ENCODE data around the gene PCYT1B. TPM values are rescaled to one million over a fixed set of nuclear protein-coding genes. Genes with fewer than 3 reads are reported as not detected.

Gene PCYT1B
- total RNA-seq, 4 donors from 2014 or later = 5.8 to 11.7 (median 9.5) TPM

- Histone ChIP-seq H3K27ac (replicated peaks in 1 of 4) (peak overlapping the region; percentile 44 to 72 (median 60)), H3K27me3 (no peaks in the 10 kb centered on the region), H3K9me3 (no peaks in the 10 kb centered on the region), H3K36me3 (no peaks in the 10 kb centered on the region), H3K4me3 (no peak overlapping the region), H3K4me1 (peaks cover 0 to 22% (median 4%) of the 10 kb centered on the region in 4 donors)
- intact Hi-C loops (cut with DNase I) = no loop called here
- no peak for DNase-seq (ENCODE audit: extremely low spot score)
- WGBS = 59% methylated on average over 4 of the region's 4 CpGs
- TF ChIP-seq, protein P1, sequence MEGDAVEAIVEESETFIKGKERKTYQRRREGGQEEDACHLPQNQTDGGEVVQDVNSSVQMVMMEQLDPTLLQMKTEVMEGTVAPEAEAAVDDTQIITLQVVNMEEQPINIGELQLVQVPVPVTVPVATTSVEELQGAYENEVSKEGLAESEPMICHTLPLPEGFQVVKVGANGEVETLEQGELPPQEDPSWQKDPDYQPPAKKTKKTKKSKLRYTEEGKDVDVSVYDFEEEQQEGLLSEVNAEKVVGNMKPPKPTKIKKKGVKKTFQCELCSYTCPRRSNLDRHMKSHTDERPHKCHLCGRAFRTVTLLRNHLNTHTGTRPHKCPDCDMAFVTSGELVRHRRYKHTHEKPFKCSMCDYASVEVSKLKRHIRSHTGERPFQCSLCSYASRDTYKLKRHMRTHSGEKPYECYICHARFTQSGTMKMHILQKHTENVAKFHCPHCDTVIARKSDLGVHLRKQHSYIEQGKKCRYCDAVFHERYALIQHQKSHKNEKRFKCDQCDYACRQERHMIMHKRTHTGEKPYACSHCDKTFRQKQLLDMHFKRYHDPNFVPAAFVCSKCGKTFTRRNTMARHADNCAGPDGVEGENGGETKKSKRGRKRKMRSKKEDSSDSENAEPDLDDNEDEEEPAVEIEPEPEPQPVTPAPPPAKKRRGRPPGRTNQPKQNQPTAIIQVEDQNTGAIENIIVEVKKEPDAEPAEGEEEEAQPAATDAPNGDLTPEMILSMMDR (IDR thresholded peaks at IDR 0.05) = no peak
- no peak for TF ChIP-seq POLR2AphosphoS5 (IDR thresholded peaks at IDR 0.05)
- no peak for TF ChIP-seq EP300 (IDR thresholded peaks at IDR 0.05)
- TF ChIP-seq POLR2A (IDR thresholded peaks at IDR 0.05; ENCODE audit: low read depth) = no peak
Observed at GRCh38 chrX:24567169-24567568, 80.0 kb downstream of the PCYT1B start.

- 58% methylated on average over 3 of the region's 3 CpGs for WGBS
- Histone ChIP-seq H3K9me3 (no peaks in the 10 kb centered on the region), H3K27ac (replicated peaks in 1 of 4) (peak overlapping the region; percentile 44 to 72 (median 60)), H3K27me3 (no peaks in the 10 kb centered on the region), H3K4me1 (peaks cover 0 to 22% (median 4%) of the 10 kb centered on the region in 4 donors), H3K4me3 (no peak overlapping the region), H3K36me3 (no peaks in the 10 kb centered on the region)
- TF ChIP-seq POLR2AphosphoS5 (IDR thresholded peaks at IDR 0.05) (peak; percentile 15 to 77), POLR2A (IDR thresholded peaks at IDR 0.05; ENCODE audit: low read depth) (no peak), EP300 (IDR thresholded peaks at IDR 0.05) (no peak)
- TF ChIP-seq, protein P1 (IDR thresholded peaks at IDR 0.05) = no peak
- DNase-seq (ENCODE audit: extremely low spot score) = no peak
- intact Hi-C loops (cut with DNase I) = no loop called here
Observed at GRCh38 chrX:24566240-24566639, 80.9 kb downstream of the PCYT1B start.

DNA sequence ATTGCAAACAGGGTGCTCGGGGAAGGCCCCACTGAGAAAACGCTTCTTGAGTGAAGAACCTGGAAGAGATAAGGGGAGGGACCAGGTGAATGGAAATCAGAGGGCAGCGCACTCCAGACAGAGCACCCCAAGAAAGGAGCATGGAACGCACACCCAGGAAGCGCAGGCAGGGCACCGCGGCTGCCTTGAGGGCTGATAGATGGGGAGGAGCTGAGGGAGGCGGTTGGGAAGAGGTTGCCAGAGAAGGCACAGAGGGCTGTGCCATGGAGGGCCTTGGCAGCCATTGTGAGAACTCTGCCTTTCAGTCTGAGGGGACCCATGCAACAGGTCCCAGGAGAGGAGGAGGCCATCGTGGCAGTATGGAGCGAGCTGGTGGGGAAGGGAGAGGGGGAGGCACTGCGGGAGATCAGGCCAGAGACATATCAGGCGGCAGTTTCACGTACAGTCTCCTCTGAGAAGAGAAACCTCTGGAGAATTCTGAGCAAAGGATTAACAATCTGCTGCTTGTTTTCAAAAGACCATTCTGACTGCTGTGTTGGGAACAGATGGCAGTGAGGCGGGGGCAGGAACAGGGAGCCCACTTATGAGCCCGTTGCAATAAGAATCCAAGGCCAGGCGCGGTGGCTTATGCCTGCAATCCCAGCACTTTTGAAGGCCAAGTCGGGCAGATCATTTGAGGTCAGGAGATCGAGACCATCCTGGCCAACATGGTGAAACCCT lies 83.7 kb downstream of the PCYT1B start:
- no peak overlapping the region for H3K4me3 ChIP-seq
- TF ChIP-seq, protein P1 (IDR thresholded peaks at IDR 0.05) = no peak
- TF ChIP-seq POLR2AphosphoS5 (IDR thresholded peaks at IDR 0.05) = no peak
- no peak for TF ChIP-seq EP300 (IDR thresholded peaks at IDR 0.05)
- TF ChIP-seq POLR2A (IDR thresholded peaks at IDR 0.05; ENCODE audit: low read depth) = no peak
- WGBS = 86% methylated on average over 17 of the region's 19 CpGs
- no peaks in the 10 kb centered on the region for H3K36me3 ChIP-seq
- H3K4me1 ChIP-seq = peaks cover 0 to 22% (median 4%) of the 10 kb centered on the region in 4 donors
- DNase-seq (ENCODE audit: extremely low spot score) = no peak
- intact Hi-C loops (cut with DNase I) = no loop called here
- H3K27me3 ChIP-seq = no peaks in the 10 kb centered on the region
- no peaks in the 10 kb centered on the region for H3K9me3 ChIP-seq
- H3K27ac ChIP-seq (replicated peaks in 1 of 4) = no peak overlapping the region

DNA sequence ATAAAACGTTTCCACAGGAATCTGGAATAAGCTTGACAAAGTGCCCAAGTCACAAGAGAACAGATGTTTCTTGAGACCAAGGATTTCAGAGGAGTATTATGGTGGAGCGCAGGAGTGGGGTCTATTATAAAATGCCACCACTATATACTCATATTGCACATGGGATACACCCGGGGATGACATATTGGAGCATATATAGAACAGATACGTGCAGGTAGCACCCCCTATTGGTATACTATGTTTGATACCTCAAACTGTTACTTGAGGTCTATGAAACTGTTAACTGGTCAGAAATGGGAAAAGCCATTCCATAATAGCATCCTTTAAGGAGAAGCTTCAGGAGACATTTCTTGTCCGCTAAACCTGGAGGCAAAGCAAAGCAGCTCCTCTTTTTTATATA lies 86.0 kb downstream of the PCYT1B start:
- no peaks in the 10 kb centered on the region for H3K27me3 ChIP-seq
- no peaks in the 10 kb centered on the region for H3K9me3 ChIP-seq
- no peak overlapping the region for H3K27ac ChIP-seq (replicated peaks in 1 of 4)

More for the DNA sequence above, 86.0 kb downstream of the PCYT1B start:
- H3K4me1 ChIP-seq = peaks cover 0 to 14% (median 0%) of the 10 kb centered on the region in 4 donors
- no peak for DNase-seq (ENCODE audit: extremely low spot score)
- no peak overlapping the region for H3K4me3 ChIP-seq
- WGBS = 71% methylated on average over 5 of the region's 5 CpGs
- TF ChIP-seq POLR2AphosphoS5 (IDR thresholded peaks at IDR 0.05) (no peak), POLR2A (IDR thresholded peaks at IDR 0.05; ENCODE audit: low read depth) (no peak), EP300 (IDR thresholded peaks at IDR 0.05) (no peak)
- TF ChIP-seq, protein P1 (IDR thresholded peaks at IDR 0.05) = no peak
- intact Hi-C loops (cut with DNase I) = no loop called here
- no peaks in the 10 kb centered on the region for H3K36me3 ChIP-seq
